PC-9 (cell line): Measurements from ENCODE around the gene TM4SF1. TPM values are rescaled to one million over a fixed set of nuclear protein-coding genes. Genes with fewer than 3 reads are reported as not detected.
"Not testable (repeated sequence)": the region's sequence is repeated elsewhere in the genome, so short reads cannot be mapped to it uniquely, and the experiment has no call there.

ENCODE experiments used
- BruUV-seq: library from RNA; stranded (reverse); fragments of 400-500 nt; replicated peaks from 2 replicates; lab custom pipeline; 2021; lab: Mats Ljungman, UMichigan
- CTCF ChIA-PET: fragments of 300-600 bp; sonication (Branson Sonifier 250); formaldehyde crosslinking; loops from one replicate; lab custom pipeline; 2022; ENCODE audit warnings: antibody characterized with exemption; lab: Charles Lee
- POLR2A ChIA-PET: fragments of 300-600 bp; sonication (Branson Sonifier 250); formaldehyde crosslinking; loops from one replicate; lab custom pipeline; 2022; ENCODE audit warnings: antibody characterized with exemption; ENCODE audit not compliant: unreplicated experiment; lab: Charles Lee
- DNase-seq, 2 experiments: peaks; one replicate each; pipeline versions ENCODE4 v3.0.0 to v3.0.0-alpha.2; 2015 to 2022; ENCODE audit warnings: mixed read lengths in 1 of 2
- H2AFZ ChIP-seq: fragments of 200-600 bp; sonication (generic); 2 replicates; pipeline ENCODE4 v1.8.1; 2017; ENCODE audit warnings: antibody characterized with exemption
- H3F3A ChIP-seq: fragments of 200-600 bp; sonication (generic); 2 replicates; pipeline ENCODE4 v1.8.1; 2017; ENCODE audit warnings: antibody characterized with exemption, mild to moderate bottlenecking, low read depth; ENCODE audit not compliant: insufficient read depth
- H3K27ac ChIP-seq: fragments of 200-600 bp; sonication (generic); 2 replicates; pipeline ENCODE4 v1.6.1; 2016; ENCODE audit warnings: mixed run types
- H3K27me3 ChIP-seq: fragments of 200-600 bp; sonication (generic); 2 replicates; pipeline ENCODE4 v1.6.1; 2016; ENCODE audit warnings: low read depth, mixed run types; ENCODE audit not compliant: insufficient read depth
- H3K36me3 ChIP-seq: fragments of 200-600 bp; sonication (generic); 2 replicates; pipeline ENCODE4 v1.6.1; 2016; ENCODE audit warnings: low read depth, mixed run types
- H3K4me1 ChIP-seq: fragments of 200-600 bp; sonication (generic); replicated peaks from 2 replicates; pipeline ENCODE4 v1.6.1; 2016; ENCODE audit warnings: mixed run types; ENCODE audit not compliant: insufficient read depth
- H3K4me2 ChIP-seq: fragments of 200-600 bp; sonication (generic); 2 replicates; pipeline ENCODE4 v1.6.1; 2017; ENCODE audit warnings: mixed run types
- H3K4me3 ChIP-seq: fragments of 200-600 bp; sonication (generic); 2 replicates; pipeline ENCODE4 v1.6.1; 2016; ENCODE audit warnings: mixed run types
- H3K79me2 ChIP-seq: fragments of 200-600 bp; sonication (generic); 2 replicates; pipeline ENCODE4 v1.6.1; 2017; ENCODE audit warnings: low read depth, mixed run types
- H3K9me2 ChIP-seq: fragments of 200-600 bp; sonication (generic); 2 replicates; pipeline ENCODE4 v1.8.1; 2017; ENCODE audit warnings: mild to moderate bottlenecking; ENCODE audit not compliant: insufficient read depth
- H3K9me3 ChIP-seq: fragments of 200-600 bp; sonication (generic); 2 replicates; pipeline ENCODE4 v1.8.1; 2016; ENCODE audit warnings: low read depth; ENCODE audit not compliant: insufficient read depth
- H4K20me1 ChIP-seq: fragments of 200-600 bp; sonication (generic); 2 replicates; pipeline ENCODE4 v1.8.1; 2017; ENCODE audit not compliant: insufficient read depth
- CTCF ChIP-seq: fragments of 200-600 bp; sonication (generic); conservative IDR thresholded peaks from 2 replicates; pipeline ENCODE4 v1.6.1; 2017; ENCODE audit warnings: mixed run types, antibody characterized with exemption, mild to moderate bottlenecking, moderate library complexity
- EZH2 ChIP-seq: fragments of 200-600 bp; sonication (generic); IDR thresholded peaks from 2 replicates; pipeline ENCODE4 v1.8.0; 2017; ENCODE audit warnings: antibody characterized with exemption, low read depth
- intact Hi-C: fragments of 100-400 bp; cut with micrococcal nuclease; formaldehyde crosslinking; loops from one replicate; pipeline ENCODE4 v1.10.0; 2022; ENCODE audit not compliant: unreplicated experiment
- total RNA-seq: library from RNA; stranded (reverse); gene quantifications from 2 replicates; pipeline ENCODE4 v1.2.3, GENCODE V29; 2021

The TM4SF1 gene
- total RNA-seq, 1 experiment from 2014 or later = 146 TPM

- no peaks in the 10 kb centered on the region for H3K27me3 ChIP-seq
- ChIA-PET POLR2A (interaction anchor here (0.6 to 0.7 kb wide), 2 partner anchors 8 to 39 kb away, joined by 3 to 7 read pairs; no protein-coding TSS in a partner anchor), CTCF (no interaction called here)
- no peaks in the 10 kb centered on the region for H4K20me1 ChIP-seq
- H3K36me3 ChIP-seq = no peaks in the 10 kb centered on the region
- intact Hi-C loops = no loop called here
- H3K27ac ChIP-seq = no peak overlapping the region
- TF ChIP-seq EZH2 (no peak), CTCF (no peak)
- no peaks in the 10 kb centered on the region for H3K9me3 ChIP-seq
- peaks cover 8% of the 10 kb centered on the region for H3K79me2 ChIP-seq
- DNase-seq = no peak
- H3K9me2 ChIP-seq = no peaks in the 10 kb centered on the region
- H3K4me1 ChIP-seq = peaks cover 62% of the 10 kb centered on the region
- H3K4me3 ChIP-seq = no peak overlapping the region
- BruUV-seq = no TSS peak
- peaks cover 50% of the 10 kb centered on the region for H3F3A ChIP-seq
- H2AFZ ChIP-seq = no peak overlapping the region
- H3K4me2 ChIP-seq = no peak overlapping the region
These were observed 4.6 kb upstream of the TM4SF1 start for GRCh38 chr3:149382101-149382467.

GRCh38 chr3:149381173-149382100 lies 4.0 kb upstream of the TM4SF1 start:
- no peak overlapping the region for H2AFZ ChIP-seq
- no peaks in the 10 kb centered on the region for H3K36me3 ChIP-seq
- CTCF ChIA-PET = no interaction called here
- no peak overlapping the region for H3K4me3 ChIP-seq
- H4K20me1 ChIP-seq = no peaks in the 10 kb centered on the region
- no peaks in the 10 kb centered on the region for H3K27me3 ChIP-seq
- H3K4me1 ChIP-seq = peaks cover 57% of the 10 kb centered on the region
- intact Hi-C loops = no loop called here
- no peak overlapping the region for H3K27ac ChIP-seq
- POLR2A ChIA-PET = interaction anchor here (0.6 to 0.7 kb wide), 2 partner anchors 9 to 39 kb away, joined by 3 to 7 read pairs; no protein-coding TSS in a partner anchor
- no peaks in the 10 kb centered on the region for H3K9me3 ChIP-seq
- no peak overlapping the region for H3K4me2 ChIP-seq
- peaks cover 14% of the 10 kb centered on the region for H3K79me2 ChIP-seq
- BruUV-seq = no TSS peak
- TF ChIP-seq EZH2 (no peak), CTCF (no peak)
- H3F3A ChIP-seq = peaks cover 51% of the 10 kb centered on the region
- H3K9me2 ChIP-seq = no peaks in the 10 kb centered on the region
- no peak for DNase-seq

DNA sequence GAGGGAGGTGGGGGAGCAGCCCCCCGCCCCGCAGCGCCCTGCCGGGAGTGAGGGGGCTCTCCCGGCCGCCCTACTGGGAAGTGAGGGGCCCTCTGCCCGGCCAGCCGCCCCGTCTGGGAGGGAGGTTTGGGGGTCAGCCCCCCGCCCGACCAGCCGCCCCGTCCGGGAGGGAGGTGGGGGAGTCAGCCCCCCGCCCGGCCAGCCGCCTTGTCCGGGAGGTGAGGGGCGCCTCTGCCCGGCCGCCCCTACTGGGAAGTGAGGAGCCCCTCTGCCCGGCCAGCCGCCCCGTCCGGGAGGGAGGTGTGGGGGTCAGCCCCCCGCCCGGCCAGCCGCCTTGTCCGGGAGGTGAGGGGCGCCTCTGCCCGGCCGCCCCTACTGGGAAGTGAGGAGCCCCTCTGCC lies 2.8 kb upstream of the TM4SF1 start:
- H4K20me1 ChIP-seq, H3K36me3 ChIP-seq, DNase-seq, POLR2A ChIA-PET, H3K4me3 ChIP-seq, H2AFZ ChIP-seq, H3K27ac ChIP-seq, CTCF ChIA-PET, H3K4me2 ChIP-seq, H3K27me3 ChIP-seq, H3K9me3 ChIP-seq, BruUV-seq, intact Hi-C loops, H3K9me2 ChIP-seq: not testable (repeated sequence)
- peaks cover 47% of the 10 kb centered on the region for H3F3A ChIP-seq
- peaks cover 54% of the 10 kb centered on the region for H3K4me1 ChIP-seq
- peaks cover 26% of the 10 kb centered on the region for H3K79me2 ChIP-seq
